HG03342 (cell line): ENCODE results near the gene HMCN2.
"Not testable (repeated sequence)": the region's sequence is repeated elsewhere in the genome, so short reads cannot be mapped to it uniquely, and the experiment has no call there.

Experiments used
- ATAC-seq: cut with Tn5 transposase; IDR thresholded peaks from one replicate; pipeline ENCODE4 v1.9.1; 2021; ENCODE audit warnings: mild to moderate bottlenecking, moderate library complexity; ENCODE audit not compliant: unreplicated experiment

HMCN2 gene

DNA sequence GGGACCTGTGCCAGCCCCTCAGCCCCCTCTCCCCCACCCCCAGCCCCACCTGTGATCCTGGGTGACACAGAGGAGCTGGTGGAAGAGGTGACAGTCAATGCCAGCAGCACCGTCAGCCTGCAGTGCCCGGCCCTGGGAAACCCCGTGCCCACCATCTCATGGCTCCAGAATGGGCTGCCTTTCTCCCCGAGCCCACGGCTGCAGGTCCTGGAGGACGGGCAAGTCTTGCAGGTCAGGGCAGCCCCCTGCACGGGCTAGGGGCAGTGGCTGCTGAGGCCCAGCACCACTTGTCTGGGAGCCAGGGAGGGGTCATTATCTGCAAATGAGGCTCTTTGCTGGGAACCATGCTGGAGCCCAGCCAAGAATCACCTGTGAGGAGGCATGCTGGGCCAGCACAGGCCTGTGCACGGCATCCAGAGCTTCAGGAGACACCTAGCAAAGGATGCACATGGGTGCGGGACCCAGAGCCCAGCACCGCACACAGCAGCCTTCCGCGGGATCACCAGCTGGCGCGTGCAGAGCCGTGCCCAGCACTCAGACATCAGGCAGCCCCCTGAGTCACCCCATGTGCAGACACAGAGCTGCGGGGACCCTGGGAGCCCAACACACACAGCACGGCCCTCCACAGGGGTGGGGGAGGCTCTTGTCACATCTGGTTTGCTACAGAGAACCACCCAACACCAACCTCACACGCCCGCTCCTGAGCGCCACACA is 117.2 kb downstream of the HMCN2 start:
- ATAC-seq: no peak

DNA sequence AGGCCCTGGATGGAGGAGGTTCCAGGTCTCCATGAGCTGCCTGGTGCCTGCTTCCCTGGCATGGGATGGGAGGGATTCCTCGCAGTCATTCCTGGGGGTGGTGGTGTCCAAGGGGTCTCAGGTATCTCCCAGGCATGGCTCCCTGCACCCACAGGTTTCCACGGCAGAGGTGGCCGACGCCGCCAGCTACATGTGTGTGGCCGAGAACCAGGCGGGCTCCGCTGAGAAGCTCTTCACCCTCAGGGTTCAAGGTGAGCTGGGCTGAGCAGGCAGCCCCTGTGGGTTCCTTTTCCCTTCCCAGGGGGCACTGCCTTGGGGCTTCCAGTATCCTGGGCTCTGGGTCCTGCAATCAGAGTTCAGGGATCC is 117.8 kb downstream of the HMCN2 start:
- ATAC-seq: no peak

DNA sequence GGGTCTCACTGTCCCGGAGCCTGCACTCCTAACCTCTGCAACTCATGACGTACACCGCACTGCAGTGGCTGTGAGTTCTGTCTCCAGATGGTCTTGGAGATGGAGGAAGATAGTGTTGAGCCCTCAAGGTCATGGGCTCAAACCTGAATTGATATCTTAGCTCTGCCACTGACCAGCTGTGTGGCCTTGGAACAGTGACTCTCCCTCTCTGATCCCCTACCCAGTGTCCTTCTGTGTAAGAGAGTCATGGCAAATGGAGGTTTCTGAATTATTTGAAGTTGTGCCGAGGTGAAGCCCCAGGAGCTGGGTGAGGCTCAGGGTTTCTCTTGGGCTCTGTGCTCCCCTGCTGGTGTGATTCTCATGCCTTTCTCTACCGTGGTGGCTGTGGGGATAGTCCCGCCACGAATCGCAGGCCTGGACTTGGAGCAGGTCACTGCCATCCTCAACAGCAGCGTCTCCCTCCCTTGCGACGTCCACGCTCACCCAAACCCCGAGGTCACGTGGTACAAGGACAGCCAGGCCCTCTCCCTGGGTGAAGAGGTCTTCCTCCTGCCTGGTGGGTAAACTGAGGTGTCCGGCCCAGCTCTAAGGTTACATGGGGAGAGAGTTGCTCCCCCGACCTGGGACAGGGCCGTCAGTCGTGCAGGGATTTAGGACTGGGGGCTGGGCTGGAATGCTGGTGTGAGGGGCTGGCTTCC is 118.6 kb downstream of the HMCN2 start:
- no peak for ATAC-seq

DNA sequence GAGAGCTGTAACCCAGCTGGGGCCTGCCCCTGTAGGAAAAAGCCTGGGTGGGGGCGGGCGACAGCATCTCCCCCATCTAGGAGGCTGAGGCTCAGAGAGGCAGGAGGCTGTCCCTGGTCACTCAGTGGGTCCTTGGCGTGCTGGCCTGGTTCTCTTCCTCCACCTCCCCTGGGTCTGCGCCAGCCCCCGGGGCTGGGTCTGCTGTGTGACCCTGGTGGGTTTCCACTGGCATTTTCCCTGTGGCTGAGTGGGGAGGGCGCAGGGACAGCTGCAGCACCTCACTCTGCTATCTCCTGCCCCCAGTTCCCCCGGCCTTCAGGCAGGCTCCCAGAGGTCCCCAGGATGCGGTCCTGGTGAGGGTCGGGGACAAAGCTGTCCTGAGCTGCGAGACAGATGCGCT is 119.7 kb downstream of the HMCN2 start:
- ATAC-seq: no peak

DNA sequence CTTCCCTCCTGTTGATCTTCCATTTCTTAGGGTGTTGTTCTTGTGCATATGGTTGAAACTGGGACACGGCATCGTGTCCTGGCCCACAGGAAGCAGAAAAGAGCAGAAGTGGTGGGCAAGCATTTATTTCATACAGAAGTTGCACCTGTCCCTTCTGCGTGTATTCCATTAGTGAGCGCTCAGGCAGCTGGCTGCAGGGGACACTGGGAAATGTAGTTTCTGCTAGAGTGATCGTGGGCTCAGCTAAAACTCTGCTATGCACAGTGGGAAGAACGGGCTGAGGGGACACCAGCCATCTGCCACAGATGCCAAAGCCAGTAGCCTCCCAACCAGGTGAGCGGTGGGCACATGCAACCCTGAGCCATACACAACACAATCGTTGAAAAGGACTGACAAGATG is 121.8 kb downstream of the HMCN2 start:
- ATAC-seq: no peak

DNA sequence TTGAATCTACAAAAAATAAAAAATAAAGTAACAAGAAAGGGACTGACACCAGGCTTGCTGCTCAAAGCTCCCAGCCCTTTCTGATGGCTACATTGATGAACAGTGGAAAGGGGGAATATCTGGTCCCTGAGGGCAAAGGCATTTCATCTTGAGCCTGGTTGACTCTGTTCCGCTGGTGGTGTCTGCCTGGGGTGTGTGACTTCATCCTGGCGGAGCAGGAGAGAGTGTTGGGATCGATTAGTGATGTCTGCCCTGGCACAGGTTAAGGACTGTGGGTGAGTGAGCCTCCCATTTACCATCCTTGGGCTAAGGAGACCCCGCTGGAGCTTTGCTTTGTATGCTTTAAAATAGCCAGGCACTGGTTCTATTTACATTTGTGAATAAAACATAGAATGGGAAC is 122.3 kb downstream of the HMCN2 start:
- ATAC-seq: no peak

DNA sequence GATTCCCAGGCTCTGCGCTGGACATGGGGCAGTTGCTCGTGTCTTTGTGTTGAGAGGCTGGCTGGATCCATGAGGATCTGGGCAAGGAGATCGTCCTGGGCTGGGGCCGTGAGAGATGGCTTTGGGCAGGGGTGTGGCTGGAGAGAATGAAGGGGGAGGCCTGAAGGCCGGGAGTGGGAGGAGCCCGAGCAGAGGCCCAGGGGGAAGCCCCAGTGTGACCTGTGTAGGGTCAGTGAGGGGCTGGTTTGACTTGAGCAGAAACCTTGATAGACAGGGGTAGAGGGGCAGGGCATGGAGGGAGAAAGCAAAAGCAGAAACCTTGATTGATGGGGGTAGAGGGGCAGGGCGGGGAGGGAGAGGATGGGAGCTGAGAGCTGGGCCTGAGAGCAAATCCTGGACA is 124.8 kb downstream of the HMCN2 start:
- ATAC-seq: no peak

DNA sequence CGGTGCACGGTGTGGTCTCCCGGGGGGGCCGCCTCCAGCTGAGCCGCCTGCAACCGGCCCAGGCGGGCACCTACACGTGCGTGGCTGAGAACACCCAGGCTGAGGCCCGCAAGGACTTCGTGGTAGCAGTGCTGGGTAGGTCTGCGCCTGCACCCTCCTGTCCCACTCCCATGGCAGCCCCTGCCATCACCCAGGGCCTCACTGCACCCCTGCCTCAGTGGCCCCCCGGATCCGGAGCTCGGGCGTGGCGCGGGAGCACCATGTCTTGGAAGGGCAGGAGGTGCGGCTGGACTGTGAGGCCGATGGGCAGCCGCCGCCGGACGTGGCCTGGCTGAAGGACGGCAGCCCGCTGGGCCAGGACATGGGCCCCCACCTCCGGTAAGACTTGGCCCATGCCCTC is 125.4 kb downstream of the HMCN2 start:
- ATAC-seq: no peak

DNA sequence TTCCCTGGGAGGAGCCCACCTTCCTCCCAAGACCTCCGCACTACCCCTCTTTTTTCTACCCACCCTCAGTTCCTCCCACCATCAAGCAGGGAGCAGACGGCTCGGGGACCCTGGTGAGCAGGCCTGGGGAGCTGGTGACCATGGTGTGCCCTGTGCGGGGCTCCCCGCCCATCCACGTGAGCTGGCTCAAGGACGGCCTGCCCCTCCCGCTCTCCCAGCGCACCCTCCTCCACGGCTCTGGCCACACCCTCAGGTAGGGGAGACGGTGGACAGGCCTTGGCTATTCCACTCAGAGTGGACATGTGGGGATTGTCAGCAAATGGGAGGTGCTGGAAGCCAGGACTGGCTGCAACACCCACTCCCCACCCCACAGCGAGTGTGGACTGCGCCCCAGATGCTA is 126.3 kb downstream of the HMCN2 start:
- no peak for ATAC-seq

DNA sequence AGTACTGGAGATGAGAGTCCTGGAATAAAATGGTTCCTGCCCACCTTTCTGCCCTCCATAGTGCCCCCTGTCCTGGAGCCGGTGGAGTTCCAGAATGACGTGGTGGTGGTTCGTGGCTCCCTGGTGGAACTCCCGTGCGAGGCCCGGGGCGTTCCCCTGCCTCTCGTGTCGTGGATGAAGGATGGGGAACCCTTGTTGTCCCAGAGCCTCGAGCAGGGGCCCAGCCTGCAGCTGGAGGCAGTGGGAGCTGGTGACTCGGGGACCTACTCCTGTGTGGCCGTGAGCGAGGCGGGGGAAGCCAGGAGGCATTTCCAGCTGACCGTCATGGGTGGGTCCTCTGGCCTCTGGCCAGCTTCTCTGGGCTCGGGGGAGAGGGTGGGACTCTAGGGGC is 128.1 kb downstream of the HMCN2 start:
- no peak for ATAC-seq

DNA sequence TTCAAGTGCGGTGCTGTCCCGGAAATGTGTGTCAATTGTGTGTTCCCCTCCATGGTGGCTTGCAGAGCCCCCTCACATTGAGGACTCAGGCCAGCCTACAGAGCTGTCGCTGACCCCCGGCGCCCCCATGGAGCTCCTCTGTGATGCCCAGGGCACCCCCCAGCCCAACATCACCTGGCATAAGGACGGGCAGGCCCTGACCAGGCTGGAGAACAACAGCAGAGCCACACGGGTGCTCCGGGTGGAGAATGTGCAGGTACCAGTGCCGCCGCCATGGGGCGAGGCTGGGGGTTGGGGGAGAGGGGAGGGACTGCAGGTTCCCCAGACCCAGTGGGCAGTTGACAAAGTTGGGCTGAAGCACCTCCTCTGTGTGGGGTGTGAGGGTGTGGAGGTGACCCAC is 128.8 kb downstream of the HMCN2 start:
- no peak for ATAC-seq

DNA sequence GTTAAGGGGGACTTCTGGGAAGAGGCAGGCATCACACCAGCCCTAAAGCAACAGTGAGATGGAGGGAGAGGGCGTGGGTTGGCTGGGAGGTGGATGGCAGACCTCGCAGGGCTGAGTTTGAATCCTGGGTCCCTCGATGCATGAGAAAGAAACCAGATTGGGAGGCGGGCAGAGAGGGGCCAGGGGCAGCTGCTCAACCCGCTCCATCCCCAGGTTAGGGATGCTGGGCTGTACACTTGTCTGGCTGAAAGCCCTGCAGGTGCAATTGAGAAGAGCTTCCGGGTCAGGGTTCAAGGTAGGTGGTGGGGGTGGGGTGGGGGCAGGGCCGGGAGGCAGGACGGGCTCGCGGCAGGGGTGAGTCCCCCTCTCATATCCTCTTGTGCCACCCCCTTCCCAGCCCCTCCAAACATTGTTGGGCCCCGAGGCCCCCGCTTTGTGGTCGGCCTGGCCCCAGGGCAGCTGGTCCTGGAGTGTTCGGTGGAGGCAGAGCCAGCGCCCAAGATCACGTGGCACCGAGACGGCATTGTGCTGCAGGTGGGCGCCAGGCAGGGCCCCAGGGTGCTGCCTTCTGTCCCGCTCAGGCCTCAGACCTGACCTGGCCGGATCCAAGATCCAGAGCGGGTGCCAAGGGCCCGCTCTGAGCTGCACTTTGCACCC is 129.4 kb downstream of the HMCN2 start:
- ATAC-seq: no peak

DNA sequence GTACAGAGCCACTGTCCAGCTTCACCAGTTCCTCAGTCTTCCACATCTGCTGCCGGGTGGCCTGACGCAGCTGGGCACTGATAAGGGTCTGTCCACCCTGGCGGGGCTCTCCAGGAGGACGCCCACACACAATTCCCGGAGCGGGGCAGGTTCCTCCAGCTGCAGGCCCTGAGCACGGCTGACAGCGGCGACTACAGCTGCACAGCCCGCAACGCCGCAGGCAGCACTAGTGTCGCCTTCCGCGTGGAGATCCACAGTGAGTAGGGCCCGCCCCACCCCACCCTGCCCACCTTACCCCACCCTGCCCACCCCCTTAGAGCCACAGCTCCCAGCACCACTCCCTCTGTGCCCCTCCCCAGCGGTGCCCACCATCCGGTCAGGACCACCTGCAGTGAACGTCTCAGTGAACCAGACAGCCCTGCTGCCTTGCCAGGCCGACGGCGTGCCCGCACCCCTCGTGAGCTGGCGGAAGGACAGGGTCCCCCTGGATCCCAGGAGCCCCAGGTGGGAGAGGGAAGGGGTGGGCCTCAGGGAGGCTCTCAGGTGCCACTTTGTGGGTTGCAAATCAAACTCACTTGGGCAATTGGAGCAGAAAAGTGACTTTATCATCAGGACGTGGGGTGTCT is 130.4 kb downstream of the HMCN2 start:
- no peak for ATAC-seq

DNA sequence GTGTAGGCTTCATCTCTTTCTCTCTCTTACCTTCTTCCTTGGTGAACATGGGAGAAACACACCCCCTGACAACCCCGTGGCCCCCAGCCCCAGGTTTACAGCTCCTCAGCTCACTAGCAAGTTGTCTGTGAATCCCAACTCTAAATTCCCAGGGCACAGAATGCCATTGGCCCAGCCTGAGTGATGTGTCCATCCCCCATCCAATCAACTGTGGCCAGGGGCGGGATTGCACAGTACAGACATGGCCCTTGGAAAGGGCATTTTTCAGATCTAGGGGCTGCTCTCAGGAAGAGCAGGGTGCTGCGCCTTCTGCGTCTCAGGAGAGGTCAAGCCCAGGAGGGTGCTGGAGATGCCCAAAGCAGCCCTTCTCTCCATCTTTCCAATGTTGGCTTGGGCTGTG is 131.0 kb downstream of the HMCN2 start:
- ATAC-seq: no peak

DNA sequence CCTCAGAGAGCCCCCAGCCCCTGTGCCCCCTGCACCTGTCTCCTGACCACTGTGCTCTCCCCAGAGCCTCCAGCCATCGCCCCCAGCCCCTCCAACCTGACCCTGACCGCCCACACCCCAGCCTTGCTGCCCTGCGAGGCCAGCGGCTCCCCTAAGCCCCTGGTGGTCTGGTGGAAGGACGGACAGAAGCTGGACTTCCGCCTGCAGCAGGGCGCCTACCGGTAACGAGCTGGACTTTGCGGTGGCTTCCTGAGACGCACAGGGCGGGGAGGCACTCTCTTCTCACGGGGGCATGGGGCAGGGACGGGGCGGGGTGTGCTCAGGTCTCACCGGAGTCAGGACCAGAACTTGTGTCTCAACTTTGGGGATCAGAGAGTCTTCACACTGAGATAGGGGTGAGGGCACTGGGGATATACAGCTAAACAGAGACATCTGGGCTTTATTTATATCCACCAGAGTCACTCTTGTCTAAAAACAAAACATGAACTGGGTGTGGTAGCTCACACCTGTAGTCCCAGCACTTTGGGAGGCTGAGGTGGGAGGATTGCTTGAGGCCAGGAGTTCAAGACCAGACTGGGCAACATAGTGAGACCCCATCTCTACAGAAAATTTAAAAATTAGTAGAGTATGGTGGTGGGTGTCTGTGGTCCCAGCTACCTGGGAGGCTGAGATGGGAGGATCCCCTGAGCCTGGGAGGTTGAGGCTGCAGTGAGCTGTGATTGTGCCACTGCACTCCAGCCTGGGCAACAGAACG is 133.1 kb downstream of the HMCN2 start:
- ATAC-seq: no peak

DNA sequence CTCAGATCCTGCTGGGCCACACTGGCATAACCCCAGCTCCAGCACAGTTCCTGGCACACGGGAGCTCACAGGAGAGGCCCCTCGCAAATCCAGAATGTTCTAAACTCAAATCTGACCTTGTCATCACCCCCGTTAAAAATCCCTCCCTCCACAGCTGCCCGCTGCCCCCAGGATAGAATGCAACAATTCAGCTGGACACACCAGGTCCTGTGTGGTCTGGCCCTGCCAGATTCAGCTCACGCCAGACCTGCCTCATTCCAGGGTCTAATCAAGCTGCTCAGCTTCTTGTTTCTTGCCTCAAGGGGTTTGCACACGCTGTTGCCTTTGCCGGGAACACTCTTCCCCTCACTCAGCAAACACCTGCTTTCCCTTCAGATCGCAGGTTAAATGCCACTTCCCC is 134.2 kb downstream of the HMCN2 start:
- ATAC-seq: no peak

DNA sequence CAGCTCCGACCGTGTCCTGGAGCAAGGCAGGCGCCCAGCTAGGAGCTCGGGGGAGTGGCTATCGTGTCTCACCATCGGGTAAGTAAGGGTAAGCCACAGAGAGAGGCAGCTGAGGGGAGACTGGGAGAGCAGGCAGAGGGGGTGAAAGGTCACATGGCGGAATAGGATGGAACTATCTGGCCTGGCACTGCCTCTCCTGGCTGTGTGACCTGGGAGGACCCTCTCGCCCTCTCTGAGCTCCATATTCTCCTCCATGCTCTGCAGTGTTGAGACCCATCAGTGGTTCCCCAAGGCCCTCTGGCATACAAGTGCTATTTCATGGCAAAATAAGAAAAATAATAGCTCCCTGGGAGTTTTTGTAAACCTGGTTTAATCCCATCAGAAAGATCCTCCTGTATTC is 135.3 kb downstream of the HMCN2 start:
- no peak for ATAC-seq

DNA sequence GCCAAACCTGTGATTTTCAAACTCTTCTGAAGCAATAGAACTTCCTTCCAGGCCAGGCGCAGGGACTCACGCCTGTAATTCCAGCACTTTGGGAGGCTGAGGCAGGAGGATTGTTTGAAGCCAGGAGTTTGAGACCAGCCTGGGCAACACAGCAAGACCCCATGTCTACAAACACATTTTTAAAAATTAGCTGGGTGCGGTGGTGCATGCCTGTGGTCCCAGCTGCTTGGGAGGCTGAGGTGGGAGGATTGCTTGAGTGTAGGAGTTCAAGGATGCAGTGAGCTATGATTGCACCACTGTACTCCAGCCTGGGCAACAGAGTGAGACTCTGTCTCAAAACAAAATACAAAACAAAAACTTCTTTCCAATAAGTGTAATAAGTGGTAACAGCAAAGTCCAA is 136.2 kb downstream of the HMCN2 start:
- ATAC-seq: not testable (repeated sequence)

DNA sequence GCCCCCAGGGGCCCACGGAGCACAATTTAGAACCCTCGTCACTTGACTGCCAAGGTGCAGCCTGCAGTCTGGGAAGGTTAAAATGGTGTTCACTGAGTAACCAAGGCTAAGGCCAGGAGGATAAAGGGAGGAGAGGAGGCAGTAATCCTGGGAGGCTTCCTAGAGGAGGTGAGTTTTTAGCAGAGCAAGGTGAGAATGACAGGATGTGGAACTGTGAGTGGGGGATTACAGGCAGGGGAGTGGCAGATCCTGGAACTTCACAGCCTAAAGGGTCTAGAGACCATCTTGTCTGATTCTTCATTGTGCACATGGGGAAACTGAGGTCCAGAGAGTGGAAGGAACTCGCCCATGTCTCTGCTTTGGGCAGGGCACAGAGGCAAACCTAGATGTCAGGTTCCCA is 136.7 kb downstream of the HMCN2 start:
- ATAC-seq: no peak

DNA sequence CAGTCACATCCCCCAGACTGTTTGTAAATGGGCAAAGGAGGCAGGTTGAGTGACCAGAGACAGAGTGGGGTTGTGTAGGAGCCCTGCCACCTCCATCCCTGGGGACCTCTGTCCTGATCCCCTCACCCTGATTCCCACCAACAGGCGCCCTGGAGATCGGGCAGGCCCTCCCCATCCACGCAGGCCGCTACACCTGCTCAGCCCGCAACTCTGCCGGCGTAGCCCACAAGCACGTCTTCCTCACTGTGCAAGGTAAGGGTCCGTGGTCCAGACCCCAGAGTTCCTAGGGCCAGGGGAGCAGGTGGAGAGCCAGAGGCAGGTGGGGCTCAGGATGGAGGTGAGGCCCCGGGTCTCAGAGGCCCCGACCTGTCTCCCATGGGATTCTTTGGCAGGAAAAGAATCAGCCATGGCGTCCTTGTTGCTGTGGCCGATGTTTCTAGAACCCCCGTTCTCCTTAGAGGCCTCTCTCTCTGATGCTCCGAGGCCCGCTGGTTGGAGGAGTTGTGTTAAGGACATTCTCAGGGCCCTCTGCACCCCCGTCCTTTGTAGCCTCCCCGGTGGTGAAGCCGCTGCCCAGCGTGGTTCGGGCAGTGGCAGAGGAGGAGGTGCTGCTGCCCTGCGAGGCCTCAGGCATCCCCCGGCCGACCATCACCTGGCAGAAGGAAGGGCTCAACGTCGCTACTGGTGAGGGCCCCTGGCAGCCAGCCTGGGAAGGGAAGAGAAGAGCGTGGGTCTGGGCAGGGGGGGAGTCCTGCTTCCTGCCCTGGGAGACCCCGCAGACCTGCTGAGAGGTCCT is 137.3 kb downstream of the HMCN2 start:
- no peak for ATAC-seq
